Stomach (tissue), 9 donors: ENCODE data around the gene TGFB3. TPM values are rescaled to one million over a fixed set of nuclear protein-coding genes. Genes with fewer than 3 reads are reported as not detected.

Source experiments
- DNase-seq, 2 donors: peaks; one replicate each; pipeline versions ENCODE4 v3.0.0 to v3.0.0-alpha.2; 2013 to 2019
- H3K27ac ChIP-seq, 5 donors: fragments of 200-600 bp in 4 of 5; sonication (generic) in 4 of 5; one replicate each; pipeline ENCODE4 v1.5.1; 2013 to 2019; ENCODE audit warnings: mild to moderate bottlenecking in 1 of 5, moderate library complexity in 1 of 5
- H3K27me3 ChIP-seq, 3 donors: fragments of 200-600 bp; sonication (generic); one replicate each; pipeline ENCODE4 v1.5.1; 2017 to 2019; ENCODE audit warnings: mixed run types in 1 of 3
- H3K36me3 ChIP-seq, 4 donors: fragments of 200-600 bp; sonication (generic); 1 replicate in 3 of 4; 2 replicates in 1 of 4; pipeline ENCODE4 v1.5.1; 2016 to 2019
- H3K4me1 ChIP-seq, 4 donors: fragments of 200-600 bp; sonication (generic); one replicate each; pipeline ENCODE4 v1.5.1; 2016 to 2019
- H3K4me3 ChIP-seq, 4 donors: fragments of 200-600 bp; sonication (generic) in 3 of 4; one replicate each; pipeline ENCODE4 v1.5.1; 2016 to 2019; ENCODE audit warnings: mild to moderate bottlenecking in 1 of 4
- H3K9me3 ChIP-seq, 4 donors: fragments of 200-600 bp; sonication (generic); one replicate each; pipeline ENCODE4 v1.5.1; 2016 to 2019
- EP300 ChIP-seq: sonication (generic); formaldehyde crosslinking; IDR thresholded peaks from one replicate; pipeline ENCODE4 v1.6.1; 2017; ENCODE audit warnings: antibody characterized with exemption
- POLR2A ChIP-seq, 4 donors: fragments of 450-650 bp; IDR thresholded peaks; one replicate each; pipeline ENCODE4 v1.6.1; 2016; ENCODE audit warnings: antibody characterized with exemption in 4 of 4, control low read depth in 2 of 4, mild to moderate bottlenecking in 1 of 4, moderate library complexity in 1 of 4
- POLR2AphosphoS5 ChIP-seq, 3 donors: sonication (generic); formaldehyde crosslinking; IDR thresholded peaks; one replicate each; pipeline ENCODE4 v1.6.1; 2016; ENCODE audit warnings: antibody characterized with exemption in 3 of 3
- WGBS, 5 donors: extraction: QIAGEN DNeasy Blood & Tissue Kit in 3 of 5; methylation state at CpG; one replicate each; pipeline versions ENCODE4 v1.1.5 to v1.1.7; 2013 to 2018; 5-methylcytosine and 5-hydroxymethylcytosine counted together
- intact Hi-C: fragments of 100-400 bp; cut with DNase I; formaldehyde crosslinking; loops from one replicate; pipeline ENCODE4 v1.15.1; 2023; ENCODE audit warnings: low total_unique reads
- polyA plus RNA-seq, 3 donors: library from polyadenylated mRNA; stranded (reverse); fragments of 200-250 nt; gene quantifications; one replicate each; pipeline ENCODE4 v1.2.3, GENCODE V29; 2013
- total RNA-seq, 5 donors: library from RNA; depleted of rRNA; stranded (reverse); fragments of >200 nt; gene quantifications; one replicate each; pipeline versions ENCODE4 v1.1.0 to v1.2.3, GENCODE V29; 2014 to 2016
- TF ChIP-seq, protein P1 (sequence below), 7 experiments: fragments of 450-650 bp in 4 of 7; fragments of 200-600 bp in 3 of 7; sonication (generic) in 3 of 7; IDR thresholded peaks; one replicate each; pipeline ENCODE4 v1.5.1; 2016 to 2019; ENCODE audit warnings: antibody characterized with exemption in 7 of 7, control low read depth in 2 of 7, mild to moderate bottlenecking in 1 of 7
- donor health status: healthy with polysubstance abuse.
- donor health status: Bipolar disorder and iron deficiency.
- donor health status: healthy.

The TGFB3 gene
- total and polyA plus RNA-seq, 8 donors: 2.0 to 24.6 (median 13.9) TPM; not detected in 1

DNA sequence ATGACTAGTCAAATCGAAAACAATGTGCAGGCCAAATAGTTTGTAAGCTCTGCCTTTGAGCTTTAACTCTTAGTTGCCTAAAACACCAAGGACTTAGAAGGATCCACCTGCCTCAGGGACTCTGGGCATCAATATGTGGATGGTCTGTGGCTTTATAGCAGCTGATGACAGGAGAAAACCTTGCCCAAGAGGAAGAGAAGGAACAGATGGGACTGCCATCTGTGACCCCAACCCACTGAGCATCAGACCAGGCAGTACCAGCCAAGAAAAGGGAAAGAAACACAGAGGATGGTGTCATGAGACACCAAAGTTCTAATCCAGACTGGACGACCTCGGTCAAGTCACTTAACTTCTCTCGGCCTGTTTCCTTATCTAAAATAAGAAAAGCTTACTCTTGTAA lies 12.7 kb downstream of the TGFB3 start:
- Histone ChIP-seq H3K4me1 (no peaks in the 10 kb centered on the region), H3K27me3 (no peaks in the 10 kb centered on the region), H3K9me3 (no peaks in the 10 kb centered on the region), H3K36me3 (peaks cover 14 to 76% (median 64%) of the 10 kb centered on the region in 4 donors), H3K27ac (peak overlapping the region in 1 of 5 donors; percentile 36), H3K4me3 (no peak overlapping the region)
- WGBS, 5 donors: 71 to 84% (median 78%) methylated on average over 4 of the region's 4 CpGs
- intact Hi-C loops: no loop called here
- no peak for DNase-seq
- TF ChIP-seq, protein P1, sequence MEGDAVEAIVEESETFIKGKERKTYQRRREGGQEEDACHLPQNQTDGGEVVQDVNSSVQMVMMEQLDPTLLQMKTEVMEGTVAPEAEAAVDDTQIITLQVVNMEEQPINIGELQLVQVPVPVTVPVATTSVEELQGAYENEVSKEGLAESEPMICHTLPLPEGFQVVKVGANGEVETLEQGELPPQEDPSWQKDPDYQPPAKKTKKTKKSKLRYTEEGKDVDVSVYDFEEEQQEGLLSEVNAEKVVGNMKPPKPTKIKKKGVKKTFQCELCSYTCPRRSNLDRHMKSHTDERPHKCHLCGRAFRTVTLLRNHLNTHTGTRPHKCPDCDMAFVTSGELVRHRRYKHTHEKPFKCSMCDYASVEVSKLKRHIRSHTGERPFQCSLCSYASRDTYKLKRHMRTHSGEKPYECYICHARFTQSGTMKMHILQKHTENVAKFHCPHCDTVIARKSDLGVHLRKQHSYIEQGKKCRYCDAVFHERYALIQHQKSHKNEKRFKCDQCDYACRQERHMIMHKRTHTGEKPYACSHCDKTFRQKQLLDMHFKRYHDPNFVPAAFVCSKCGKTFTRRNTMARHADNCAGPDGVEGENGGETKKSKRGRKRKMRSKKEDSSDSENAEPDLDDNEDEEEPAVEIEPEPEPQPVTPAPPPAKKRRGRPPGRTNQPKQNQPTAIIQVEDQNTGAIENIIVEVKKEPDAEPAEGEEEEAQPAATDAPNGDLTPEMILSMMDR (IDR thresholded peaks at IDR 0.05): no peak
- TF ChIP-seq POLR2AphosphoS5 (IDR thresholded peaks at IDR 0.05) (no peak), POLR2A (IDR thresholded peaks at IDR 0.05) (no peak), EP300 (no peak)

DNA sequence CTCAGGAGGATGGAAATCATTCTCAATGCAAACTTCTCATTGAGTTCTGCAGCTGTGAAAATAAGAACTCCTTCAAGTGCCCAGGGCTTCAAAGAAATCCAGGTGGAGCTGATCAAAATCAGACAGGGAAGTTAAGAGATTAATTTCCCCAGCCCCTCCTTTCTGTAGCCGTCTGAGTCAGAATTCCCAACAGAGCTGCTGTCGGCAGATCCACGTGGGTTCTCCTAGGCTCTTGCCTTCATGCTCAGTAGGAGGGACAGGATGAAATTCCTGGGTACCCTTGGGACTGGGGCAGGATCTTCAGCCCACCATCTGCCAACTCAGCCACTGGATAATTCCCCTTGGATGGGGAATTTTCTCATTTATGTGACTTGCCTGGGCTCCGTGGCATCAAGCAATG lies 13.3 kb downstream of the TGFB3 start:
- peak in 1 of 2 donors; percentile 29 for DNase-seq
- Histone ChIP-seq H3K27ac (peak overlapping the region in 1 of 5 donors; percentile 36), H3K4me1 (no peaks in the 10 kb centered on the region), H3K4me3 (no peak overlapping the region), H3K9me3 (no peaks in the 10 kb centered on the region), H3K36me3 (peaks cover 14 to 83% (median 70%) of the 10 kb centered on the region in 4 donors), H3K27me3 (no peaks in the 10 kb centered on the region)
- TF ChIP-seq POLR2A (IDR thresholded peaks at IDR 0.05): no peak
- TF ChIP-seq, protein P1 (IDR thresholded peaks at IDR 0.05): no peak
- no peak for TF ChIP-seq EP300
- no peak for TF ChIP-seq POLR2AphosphoS5 (IDR thresholded peaks at IDR 0.05)
- intact Hi-C loops: no loop called here
- 39 to 88% (median 54%) methylated on average over 1 to 4 of the region's 4 CpGs for WGBS, 5 donors

DNA sequence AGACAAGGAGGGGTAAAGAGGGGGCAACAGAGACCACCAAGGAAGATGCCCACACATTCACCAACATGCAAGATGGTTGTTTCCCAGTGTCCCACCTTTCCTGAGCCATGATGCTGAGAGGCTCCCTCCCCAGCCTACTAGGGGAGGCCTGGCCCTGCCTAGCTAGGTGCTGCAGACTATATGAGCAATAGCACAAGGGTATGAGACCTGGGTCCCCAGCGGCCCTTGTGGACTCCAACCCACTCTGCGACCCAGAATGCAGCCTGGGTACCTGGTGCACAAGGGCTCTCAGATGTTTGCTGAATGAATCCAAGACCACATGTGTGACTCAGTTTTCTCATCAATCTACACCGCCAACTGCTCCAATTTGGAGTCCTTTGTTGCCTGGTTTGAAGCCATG lies 13.9 kb downstream of the TGFB3 start:
- Histone ChIP-seq H3K9me3 (no peaks in the 10 kb centered on the region), H3K27me3 (no peaks in the 10 kb centered on the region), H3K4me1 (no peaks in the 10 kb centered on the region), H3K36me3 (peaks cover 14 to 89% (median 76%) of the 10 kb centered on the region in 4 donors), H3K27ac (no peak overlapping the region), H3K4me3 (no peak overlapping the region)
- intact Hi-C loops: no loop called here
- TF ChIP-seq, protein P1 (IDR thresholded peaks at IDR 0.05): no peak
- TF ChIP-seq POLR2A (IDR thresholded peaks at IDR 0.05): no peak
- no peak for TF ChIP-seq EP300
- TF ChIP-seq POLR2AphosphoS5 (IDR thresholded peaks at IDR 0.05): no peak
- no peak for DNase-seq
- WGBS, 5 donors: 88 to 99% (median 94%) methylated on average over 3 of the region's 3 CpGs

DNA sequence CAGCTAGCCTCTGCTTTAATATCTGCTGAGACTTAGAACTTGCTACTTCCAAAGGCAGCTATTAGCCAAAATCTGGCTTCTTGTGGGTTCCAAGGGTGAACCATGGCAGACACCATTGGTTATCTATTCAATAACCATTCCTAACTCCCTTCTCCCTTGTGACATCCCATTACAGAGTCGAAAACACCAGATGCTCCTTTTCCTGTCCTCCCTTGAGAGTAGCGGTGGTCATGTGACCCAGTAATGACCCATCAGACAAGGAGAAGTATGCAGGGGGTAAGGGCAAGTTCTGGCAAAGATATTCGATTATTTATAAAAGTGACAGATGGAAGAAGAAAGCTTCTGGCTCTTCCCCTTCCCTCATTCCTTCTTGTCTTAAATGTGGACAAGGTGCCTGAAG lies 20.1 kb downstream of the TGFB3 start:
- no peaks in the 10 kb centered on the region for H3K9me3 ChIP-seq
- intact Hi-C loops: no loop called here
- no peaks in the 10 kb centered on the region for H3K4me1 ChIP-seq

DNA sequence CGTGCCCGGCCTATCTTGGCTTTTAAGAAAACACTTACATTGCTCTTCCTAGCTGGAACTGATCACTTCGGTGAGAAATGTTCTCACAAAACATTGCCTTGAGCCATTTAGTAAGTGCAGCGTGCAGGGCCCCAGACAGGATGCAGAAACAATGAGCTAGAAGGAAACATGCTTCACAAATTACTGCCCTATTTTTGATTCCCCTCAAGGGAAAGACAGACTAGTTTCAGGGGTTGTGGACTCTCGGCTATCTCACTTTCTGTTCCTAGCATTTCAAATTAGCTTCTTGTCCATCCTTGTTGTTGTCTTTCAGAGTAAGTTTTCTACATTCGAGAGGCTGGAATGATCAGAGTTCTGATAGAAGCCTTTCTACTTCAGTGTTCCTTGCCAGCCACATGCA lies 21.6 kb downstream of the TGFB3 start:
- no peak for DNase-seq
- Histone ChIP-seq H3K36me3 (peaks cover 5 to 90% (median 72%) of the 10 kb centered on the region in 4 donors), H3K27me3 (no peaks in the 10 kb centered on the region), H3K4me1 (no peaks in the 10 kb centered on the region), H3K4me3 (no peak overlapping the region), H3K9me3 (no peaks in the 10 kb centered on the region), H3K27ac (no peak overlapping the region)
- WGBS, 5 donors: 83 to 91% (median 87%) methylated on average over 6 of the region's 6 CpGs
- no peak for TF ChIP-seq EP300
- no peak for TF ChIP-seq POLR2A (IDR thresholded peaks at IDR 0.05)
- TF ChIP-seq, protein P1 (IDR thresholded peaks at IDR 0.05): no peak
- no peak for TF ChIP-seq POLR2AphosphoS5 (IDR thresholded peaks at IDR 0.05)
- intact Hi-C loops: no loop called here

More for the DNA sequence above, 20.1 kb downstream of the TGFB3 start:
- Histone ChIP-seq H3K27me3 (no peaks in the 10 kb centered on the region), H3K27ac (no peak overlapping the region), H3K4me3 (no peak overlapping the region), H3K36me3 (peaks cover 5 to 99% (median 85%) of the 10 kb centered on the region in 4 donors)
- no peak for DNase-seq
- 76 to 88% (median 84%) methylated on average over 3 of the region's 3 CpGs for WGBS, 5 donors
- TF ChIP-seq POLR2A (IDR thresholded peaks at IDR 0.05) (no peak), POLR2AphosphoS5 (IDR thresholded peaks at IDR 0.05) (no peak), EP300 (no peak)
